SK-N-SH treated with all-trans-retinoic acid at 6 μM for 48 hours (cell line): ENCODE data around the gene MATR3.

Source experiments
- ATAC-seq: fragments of 200-7000 bp; cut with Tn5 transposase; 3 replicates; pipeline ENCODE4 v1.9.1; 2020; ENCODE audit warnings: mild to moderate bottlenecking, moderate library complexity
- ARNTL ChIP-seq: fragments of 450-650 bp; formaldehyde crosslinking; IDR thresholded peaks from 2 replicates; pipeline ENCODE4 v1.5.0; 2020; ENCODE audit warnings: low read depth, mild to moderate bottlenecking, moderate library complexity, borderline replicate concordance
- BACH2 ChIP-seq: fragments of 250-450 bp; sonication (Bioruptor Pico); IDR thresholded peaks from 2 replicates; pipeline ENCODE4 v1.9.0; 2021; ENCODE audit warnings: mild to moderate bottlenecking, borderline replicate concordance
- CREB5 ChIP-seq: fragments of 250-450 bp; sonication (Bioruptor Pico); IDR thresholded peaks from 2 replicates; pipeline ENCODE4 v1.5.1; 2020; ENCODE audit warnings: low read depth, mild to moderate bottlenecking, moderate library complexity
- CSDC2 ChIP-seq: fragments of 250-450 bp; sonication (Bioruptor Pico); IDR thresholded peaks from 2 replicates; pipeline ENCODE4 v1.5.0; 2020; ENCODE audit warnings: mild to moderate bottlenecking, moderate library complexity
- ESRRG ChIP-seq: fragments of 250-450 bp; sonication (Bioruptor Pico); IDR thresholded peaks from 2 replicates; pipeline ENCODE4 v1.6.1; 2021; ENCODE audit warnings: mild to moderate bottlenecking
- GLIS3 ChIP-seq: fragments of 250-450 bp; sonication (Bioruptor Pico); IDR thresholded peaks from 2 replicates; pipeline ENCODE4 v1.5.0; 2020; ENCODE audit warnings: mild to moderate bottlenecking, moderate library complexity
- ISL1 ChIP-seq: fragments of 250-450 bp; sonication (Bioruptor Pico); IDR thresholded peaks from 2 replicates; pipeline ENCODE4 v2.1.2; 2022; ENCODE audit warnings: mild to moderate bottlenecking, moderate library complexity
- OSR1 ChIP-seq: fragments of 250-450 bp; sonication (Bioruptor Pico); IDR thresholded peaks from 2 replicates; pipeline ENCODE4 v1.8.0; 2022; ENCODE audit warnings: moderate library complexity, mild to moderate bottlenecking, inconsistent platforms
- PATZ1 ChIP-seq: fragments of 250-450 bp; sonication (Bioruptor Pico); IDR thresholded peaks from 2 replicates; pipeline ENCODE4 v1.8.0; 2020; ENCODE audit warnings: mild to moderate bottlenecking, moderate library complexity, borderline replicate concordance
- POU6F1 ChIP-seq: fragments of 250-450 bp; sonication (Bioruptor Pico); IDR thresholded peaks from 2 replicates; pipeline ENCODE4 v1.8.0; 2021; ENCODE audit warnings: low read depth, mild to moderate bottlenecking, moderate library complexity, borderline replicate concordance
- PPARA ChIP-seq: fragments of 250-450 bp; sonication (Bioruptor Pico); IDR thresholded peaks from 2 replicates; pipeline ENCODE4 v1.5.0; 2020; ENCODE audit warnings: mild to moderate bottlenecking, borderline replicate concordance
- RARB ChIP-seq: fragments of 250-450 bp; sonication (Bioruptor Pico); IDR thresholded peaks from 2 replicates; pipeline ENCODE4 v1.8.0; 2021; ENCODE audit warnings: mild to moderate bottlenecking, moderate library complexity
- SNAI2 ChIP-seq: fragments of 250-450 bp; sonication (Bioruptor Pico); IDR thresholded peaks from 2 replicates; pipeline ENCODE4 v1.5.0; 2020; ENCODE audit warnings: mild to moderate bottlenecking, moderate library complexity
- TCF4 ChIP-seq: fragments of 250-450 bp; sonication (Bioruptor Pico); IDR thresholded peaks from 2 replicates; pipeline ENCODE4 v1.8.0; 2021; ENCODE audit warnings: mild to moderate bottlenecking, moderate library complexity, borderline replicate concordance
- TSHZ2 ChIP-seq: fragments of 250-450 bp; sonication (Bioruptor Pico); IDR thresholded peaks from 2 replicates; pipeline ENCODE4 v1.5.0; 2020; ENCODE audit warnings: mild to moderate bottlenecking, moderate library complexity
- ZC3H10 ChIP-seq: fragments of 250-450 bp; sonication (Bioruptor Pico); IDR thresholded peaks from 2 replicates; pipeline ENCODE4 v1.5.1; 2021; ENCODE audit warnings: mild to moderate bottlenecking, moderate library complexity
- ZFP3 ChIP-seq: fragments of 250-450 bp; sonication (Bioruptor Pico); IDR thresholded peaks from 2 replicates; pipeline ENCODE4 v1.5.0; 2020; ENCODE audit warnings: mild to moderate bottlenecking, moderate library complexity
- ZFP30 ChIP-seq: fragments of 450-650 bp; formaldehyde crosslinking; IDR thresholded peaks from 2 replicates; pipeline ENCODE4 v1.5.0; 2022; ENCODE audit warnings: mild to moderate bottlenecking, moderate library complexity
- ZNF565 ChIP-seq: fragments of 450-650 bp; formaldehyde crosslinking; conservative IDR thresholded peaks from 2 replicates; pipeline ENCODE4 v1.5.0; 2020; ENCODE audit warnings: low read depth, mild to moderate bottlenecking, moderate library complexity
- ZNF70 ChIP-seq: fragments of 450-650 bp; formaldehyde crosslinking; IDR thresholded peaks from 2 replicates; pipeline ENCODE4 v1.5.0; 2020; ENCODE audit warnings: mild to moderate bottlenecking, moderate library complexity
- ZNF8 ChIP-seq: fragments of 450-650 bp; formaldehyde crosslinking; IDR thresholded peaks from 2 replicates; pipeline ENCODE4 v1.5.0; 2020; ENCODE audit warnings: mild to moderate bottlenecking, moderate library complexity

Gene MATR3

GRCh38 chr5:139283252-139284166, 10.0 kb upstream of the MATR3 start:
- TF ChIP-seq POU6F1 (CRISPR knock-in tag) (no peak), CREB5 (CRISPR knock-in tag) (no peak), PPARA (CRISPR knock-in tag) (no peak), ZC3H10 (CRISPR knock-in tag) (no peak), PATZ1 (CRISPR knock-in tag) (no peak), ISL1 (CRISPR knock-in tag) (no peak)
- no peak for ATAC-seq

- TF ChIP-seq ZNF8 (CRISPR knock-in tag), result no peak
- no peak for TF ChIP-seq ISL1 (CRISPR knock-in tag)
- no peak for TF ChIP-seq TSHZ2 (CRISPR knock-in tag)
- TF ChIP-seq BACH2, result no peak
- no peak for TF ChIP-seq ARNTL (CRISPR knock-in tag)
- TF ChIP-seq ZNF70 (CRISPR knock-in tag), result no peak
- TF ChIP-seq ZFP3, result no peak
- no peak for TF ChIP-seq GLIS3 (CRISPR knock-in tag)
- TF ChIP-seq CREB5 (CRISPR knock-in tag), result no peak
- TF ChIP-seq CSDC2, result no peak
- no peak for TF ChIP-seq TCF4 (CRISPR knock-in tag)
- no peak for ATAC-seq
These were observed 9.2 kb upstream of the MATR3 start for GRCh38 chr5:139284295-139284694.

- TF ChIP-seq RARB (CRISPR knock-in tag), result no peak
- TF ChIP-seq PATZ1 (CRISPR knock-in tag), result no peak
- TF ChIP-seq ZNF565 (CRISPR knock-in tag), result no peak
- TF ChIP-seq SNAI2 (CRISPR knock-in tag), result no peak
- no peak for TF ChIP-seq OSR1 (CRISPR knock-in tag)
- no peak for TF ChIP-seq ZFP3
- TF ChIP-seq ISL1 (CRISPR knock-in tag), result no peak
- no peak for TF ChIP-seq ZC3H10 (CRISPR knock-in tag)
- TF ChIP-seq ZNF8 (CRISPR knock-in tag), result no peak
- no peak for TF ChIP-seq ZFP30 (CRISPR knock-in tag)
- TF ChIP-seq PPARA (CRISPR knock-in tag), result no peak
- TF ChIP-seq ESRRG (CRISPR knock-in tag), result no peak
- ATAC-seq, result no peak
These were observed 7.7 kb upstream of the MATR3 start for GRCh38 chr5:139285651-139286392.
